ENCODE measurements around the gene SYNCRIP. TPM values are rescaled to one million over a fixed set of nuclear protein-coding genes. Genes with fewer than 3 reads are reported as not detected.

SYNCRIP gene
- total RNA-seq, 1 donor from 2014 or later: 122 TPM

- Mint-ChIP-seq H3K27me3 (no peaks in the 10 kb centered on the region), H3K4me1 (peaks cover 8% of the 10 kb centered on the region), H3K9me3 (no peaks in the 10 kb centered on the region), H3K36me3 (ENCODE audit: low read depth) (peaks cover 88% of the 10 kb centered on the region), H3K27ac (no peak overlapping the region), H3K4me3 (no peak overlapping the region)
- DNase-seq: no peak
- no peak for TF ChIP-seq CTCF (IDR thresholded peaks at IDR 0.05)
- no peak for ATAC-seq (ENCODE audit: low read depth)
- ChIA-PET CTCF (no interaction called here), POLR2A (interaction anchor here (1.2 to 2.8 kb wide), 2 partner anchors 22 to 58 kb away, joined by 3 to 11 read pairs; partner anchors contain the start of gene SYNCRIP)
- intact Hi-C loops (cut with micrococcal nuclease): loop anchor here (10.0 kb wide), 1 partner anchor 54 kb away; no protein-coding TSS in a partner anchor
These were observed 22.4 kb downstream of the SYNCRIP start for GRCh38 chr6:85620308-85620707.

DNA sequence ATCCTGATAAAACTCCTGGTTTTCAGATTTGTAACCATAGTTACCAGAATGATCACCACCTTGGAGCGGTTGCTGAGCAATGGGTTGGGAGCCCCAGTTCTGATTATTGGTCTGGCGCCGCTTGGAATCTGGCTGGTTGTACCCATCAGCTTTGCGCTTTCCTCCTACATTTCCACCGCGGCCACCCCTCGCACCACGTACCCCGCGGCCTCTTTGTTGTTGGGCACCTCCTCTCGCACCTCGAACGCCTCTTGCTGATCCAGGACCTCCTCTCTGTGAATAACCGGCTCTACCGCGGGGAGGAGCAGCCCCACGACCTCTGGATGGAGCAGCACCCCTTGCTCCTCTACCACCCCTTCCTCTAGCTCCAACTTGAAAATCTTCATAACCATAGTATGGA is 27.9 kb downstream of the SYNCRIP start:
- H3K36me3 Mint-ChIP-seq (ENCODE audit: low read depth): peaks cover 81% of the 10 kb centered on the region
- CTCF ChIA-PET: no interaction called here
- no peaks in the 10 kb centered on the region for H3K27me3 Mint-ChIP-seq
- no peaks in the 10 kb centered on the region for H3K9me3 Mint-ChIP-seq
- H3K27ac Mint-ChIP-seq: peak overlapping the region; percentile 36
- intact Hi-C loops (cut with micrococcal nuclease): no loop called here
- DNase-seq (no peak), ATAC-seq (ENCODE audit: low read depth) (no peak)
- POLR2A ChIA-PET: no interaction called here
- no peaks in the 10 kb centered on the region for H3K4me1 Mint-ChIP-seq
- no peak overlapping the region for H3K4me3 Mint-ChIP-seq
- TF ChIP-seq CTCF (IDR thresholded peaks at IDR 0.05): no peak

DNA sequence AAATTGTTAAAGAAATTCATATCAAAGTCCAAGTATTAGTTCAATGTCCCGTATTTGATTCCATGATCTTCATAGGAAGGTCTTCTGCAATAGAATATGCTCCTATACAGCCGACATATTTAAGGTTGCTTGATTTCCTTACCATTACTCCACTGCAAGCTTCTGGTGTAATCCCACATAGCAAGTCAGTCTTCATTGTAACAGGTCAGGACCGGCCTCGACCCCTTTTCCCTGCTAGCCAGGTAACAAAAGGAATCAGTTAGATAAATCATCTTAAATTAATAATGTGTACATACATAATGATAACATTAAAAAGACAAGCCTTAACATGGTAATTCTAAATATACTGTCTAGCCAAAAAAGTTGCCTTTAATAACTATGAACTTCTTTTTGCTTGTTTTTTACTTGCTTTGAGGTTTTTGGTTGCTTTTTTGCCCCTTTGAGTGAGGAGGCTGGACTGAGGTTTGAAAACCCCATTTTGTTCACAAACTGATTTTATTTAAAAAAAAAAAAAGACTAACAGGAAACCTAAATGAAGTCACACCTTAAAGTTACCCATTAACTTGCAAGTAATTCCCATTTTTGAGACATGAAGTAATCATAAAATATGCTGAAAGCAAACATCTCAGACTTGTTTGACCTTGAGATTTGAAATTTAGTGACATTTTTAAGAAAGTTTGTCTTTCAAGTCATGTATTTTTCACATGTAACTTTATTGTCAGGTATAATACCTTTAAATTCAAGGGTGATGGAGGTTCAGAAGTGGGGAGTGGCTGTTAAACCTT is 29.8 kb downstream of the SYNCRIP start:
- Mint-ChIP-seq H3K4me1 (no peaks in the 10 kb centered on the region), H3K4me3 (no peak overlapping the region), H3K27ac (no peak overlapping the region), H3K36me3 (ENCODE audit: low read depth) (peaks cover 76% of the 10 kb centered on the region), H3K9me3 (no peaks in the 10 kb centered on the region), H3K27me3 (no peaks in the 10 kb centered on the region)
- intact Hi-C loops (cut with micrococcal nuclease): loop anchor here (2.0 kb wide), 1 partner anchor 28 kb away; no protein-coding TSS in a partner anchor
- TF ChIP-seq CTCF (IDR thresholded peaks at IDR 0.05): no peak
- CTCF ChIA-PET: no interaction called here
- ATAC-seq (ENCODE audit: low read depth) (no peak), DNase-seq (no peak)
- POLR2A ChIA-PET: no interaction called here

DNA sequence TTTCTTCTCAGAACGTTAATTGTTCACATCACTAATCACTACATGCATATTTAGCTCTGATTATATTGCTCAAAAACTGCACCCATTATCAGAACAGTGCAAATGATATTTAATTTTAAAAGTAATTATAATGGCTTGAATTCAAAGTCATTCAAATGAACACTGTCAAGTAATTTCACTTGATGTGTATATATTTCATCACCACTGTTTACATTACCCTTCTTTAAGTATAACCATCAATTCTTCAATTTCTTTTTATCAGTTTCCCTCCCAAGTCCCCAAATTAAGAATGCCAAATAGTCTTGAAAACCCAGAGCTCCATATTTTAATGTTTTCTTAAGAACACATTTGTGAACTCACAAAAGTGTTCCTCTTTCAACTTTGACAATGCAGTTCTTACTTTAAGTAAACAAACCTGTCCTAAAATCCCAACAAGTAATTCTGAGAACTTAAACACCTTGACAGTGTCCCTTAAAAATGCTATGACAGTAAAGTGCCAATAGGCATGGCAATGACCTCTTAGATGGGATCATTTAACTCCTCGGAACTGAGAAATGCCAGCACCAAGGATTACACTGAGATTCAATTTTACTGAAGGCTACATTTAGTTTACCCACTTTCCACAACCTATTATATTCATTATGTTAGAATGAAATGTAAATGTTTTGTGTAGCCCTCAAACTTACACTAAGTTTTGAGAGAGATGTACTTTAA is 32.3 kb downstream of the SYNCRIP start:
- Mint-ChIP-seq H3K36me3 (ENCODE audit: low read depth) (peaks cover 69% of the 10 kb centered on the region), H3K9me3 (no peaks in the 10 kb centered on the region), H3K27ac (no peak overlapping the region), H3K4me1 (no peaks in the 10 kb centered on the region), H3K27me3 (no peaks in the 10 kb centered on the region), H3K4me3 (no peak overlapping the region)
- DNase-seq: no peak
- ChIA-PET CTCF (no interaction called here), POLR2A (no interaction called here)
- ATAC-seq (ENCODE audit: low read depth): no peak
- TF ChIP-seq CTCF (IDR thresholded peaks at IDR 0.05): no peak
- intact Hi-C loops (cut with micrococcal nuclease): no loop called here

DNA sequence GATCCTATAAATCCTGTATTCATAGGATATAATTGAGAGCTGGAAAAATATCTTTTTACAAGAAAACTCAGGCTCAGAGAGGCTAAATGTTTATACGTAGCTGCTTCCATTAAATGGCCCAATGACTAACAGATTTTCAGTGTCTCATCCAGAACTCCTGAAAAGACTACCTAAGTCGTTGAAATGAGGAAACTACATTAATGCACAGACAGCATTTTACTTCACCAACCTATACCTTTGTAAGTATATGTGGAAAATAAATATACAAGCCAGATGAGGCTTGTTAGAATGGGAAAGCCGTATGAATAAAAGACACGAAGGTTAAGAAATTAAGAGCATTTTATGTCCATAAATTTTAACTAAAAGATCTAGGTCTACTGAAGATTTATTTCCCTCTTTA is 40.6 kb downstream of the SYNCRIP start:
- intact Hi-C loops (cut with micrococcal nuclease): loop anchor here (2.0 kb wide), 1 partner anchor 15 kb away; no protein-coding TSS in a partner anchor
- Mint-ChIP-seq H3K36me3 (ENCODE audit: low read depth) (peaks cover 13% of the 10 kb centered on the region), H3K4me3 (no peak overlapping the region), H3K27ac (no peak overlapping the region), H3K4me1 (no peaks in the 10 kb centered on the region), H3K27me3 (no peaks in the 10 kb centered on the region), H3K9me3 (no peaks in the 10 kb centered on the region)
- TF ChIP-seq CTCF (IDR thresholded peaks at IDR 0.05): no peak
- ATAC-seq (ENCODE audit: low read depth) (no peak), DNase-seq (no peak)
- ChIA-PET POLR2A (interaction anchor here (2.5 to 2.6 kb wide), 2 partner anchors 41 to 77 kb away, joined by 6 to 11 read pairs; partner anchors contain the start of gene SYNCRIP), CTCF (no interaction called here)

Measured in activated B cell treated with CpG ODN at 0.5 μM for 24 hours (primary cell).